ENCODE data around the gene IL6ST.

DNA sequence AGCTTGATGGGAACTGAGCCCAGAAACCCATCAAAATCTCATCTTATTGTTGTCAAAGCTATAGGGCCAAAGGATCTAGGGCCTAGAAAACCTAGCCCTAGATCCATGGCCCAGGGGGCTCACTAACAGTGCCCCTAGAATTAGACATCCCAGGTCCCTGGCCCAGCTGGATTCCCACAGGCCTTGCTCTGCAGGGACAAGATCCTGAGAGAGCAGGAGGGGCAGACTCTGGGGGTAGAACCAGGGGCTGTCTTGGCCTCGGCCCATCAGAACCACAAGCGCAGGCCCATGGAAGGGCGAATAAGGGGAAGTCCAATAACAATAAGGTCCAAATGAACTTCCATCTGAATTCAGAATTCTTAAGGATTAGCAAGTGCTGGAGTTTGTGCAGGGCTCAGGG lies 69.6 kb downstream of the IL6ST start:
- TF ChIP-seq CTCF (IDR thresholded peaks at IDR 0.05; ENCODE audit: low read depth, low read length, poor library complexity, severe bottlenecking) (no peak), EZH2phosphoT487 (IDR thresholded peaks at IDR 0.05; ENCODE audit: borderline replicate concordance, low read length) (no peak)

Data from DOHH2 (cell line).